GM12873 (cell line): ENCODE measurements around the gene IGFL2.

Experiments used
- CTCF ChIP-seq: IDR thresholded peaks from 2 replicates; pipeline ENCODE4 v1.5.1; 2012; ENCODE audit warnings: low read depth, mild to moderate bottlenecking, moderate library complexity, low read length, control low read depth; ENCODE audit not compliant: insufficient read depth; ENCODE audit errors: missing control alignments

IGFL2 gene

GRCh38 chr19:46142294-46142693, 5.7 kb upstream of the IGFL2 start:
- TF ChIP-seq CTCF: no peak

- no peak for TF ChIP-seq CTCF
Measured at GRCh38 chr19:46144756-46145155, 3.3 kb upstream of the IGFL2 start.

GRCh38 chr19:46147166-46147740, 785 bp upstream of the IGFL2 start:
- no peak for TF ChIP-seq CTCF

GRCh38 chr19:46150606-46151005, 2.6 kb downstream of the IGFL2 start:
- TF ChIP-seq CTCF: no peak

GRCh38 chr19:46155237-46155636, 7.2 kb downstream of the IGFL2 start:
- no peak for TF ChIP-seq CTCF

- TF ChIP-seq CTCF: no peak
Measured at GRCh38 chr19:46159418-46160232, 11.6 kb downstream of the IGFL2 start.

DNA sequence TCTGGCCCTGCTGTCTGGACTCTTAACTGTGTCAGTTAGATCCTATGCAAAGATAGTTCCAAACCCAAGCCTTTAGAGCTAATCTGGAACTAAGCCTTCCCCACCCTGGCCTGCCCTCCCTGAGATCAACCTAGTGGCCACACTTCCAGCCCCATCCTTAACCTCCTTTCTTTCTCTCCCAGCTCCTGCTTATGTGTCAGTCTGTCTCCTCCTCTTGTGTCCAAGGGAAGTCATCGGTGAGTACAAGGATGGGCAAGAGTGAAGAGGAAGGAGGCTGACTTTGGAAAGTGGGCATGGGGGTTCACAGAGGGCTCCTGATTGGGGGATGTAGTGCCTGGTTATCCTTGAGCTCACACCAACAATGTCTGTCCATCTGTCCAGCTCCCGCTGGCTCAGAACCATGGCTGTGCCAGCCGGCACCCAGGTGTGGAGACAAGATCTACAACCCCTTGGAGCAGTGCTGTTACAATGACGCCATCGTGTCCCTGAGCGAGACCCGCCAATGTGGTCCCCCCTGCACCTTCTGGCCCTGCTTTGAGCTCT, 12.3 kb downstream of the IGFL2 start:
- no peak for TF ChIP-seq CTCF
